ENCODE measurements around the gene GRID1.

DNA sequence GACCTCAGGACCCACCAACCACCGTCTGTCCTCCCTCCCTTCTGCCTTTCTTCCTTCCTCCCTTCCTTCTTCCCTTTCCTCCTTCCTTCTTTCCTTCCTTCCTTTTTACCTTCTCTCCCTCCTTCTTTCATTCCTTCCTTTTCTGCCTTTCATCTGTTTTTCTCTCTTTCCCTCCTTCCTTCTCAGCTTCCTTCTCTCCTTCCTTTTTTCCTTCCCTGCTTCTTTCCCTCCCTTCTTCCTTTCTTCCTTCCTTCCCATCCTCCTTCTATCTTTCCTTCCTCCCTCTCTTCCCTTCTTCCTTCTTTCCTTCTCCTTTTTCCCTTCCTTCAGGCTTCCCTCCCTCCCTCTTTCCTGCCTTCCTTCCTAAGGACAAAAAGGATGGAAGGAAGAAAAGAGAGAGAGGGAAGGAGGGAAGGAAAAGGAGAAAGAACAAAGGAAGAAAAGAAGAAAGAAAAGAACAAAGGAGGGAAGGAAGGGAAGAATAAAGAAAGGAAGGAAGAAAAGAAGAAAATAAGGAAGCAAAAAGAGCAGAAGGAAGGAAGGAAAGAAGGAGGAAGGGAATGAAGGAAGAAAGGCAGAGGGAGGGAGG is 405.0 kb downstream of the GRID1 start:
- no peak for TF ChIP-seq CTCF (IDR thresholded peaks at IDR 0.05 in 8 of 11, conservative IDR thresholded peaks at IDR 0.05 in 3 of 11)
- TF ChIP-seq POLR2AphosphoS5 (IDR thresholded peaks at IDR 0.05) = no peak
